GM18870 (cell line): Measurements from ENCODE around the gene CHST15.
"Not testable (repeated sequence)": the region's sequence is repeated elsewhere in the genome, so short reads cannot be mapped to it uniquely, and the experiment has no call there.

Experiments used
- ATAC-seq: cut with Tn5 transposase; IDR thresholded peaks from one replicate; pipeline ENCODE4 v1.9.1; 2021; ENCODE audit warnings: moderate library complexity; ENCODE audit not compliant: unreplicated experiment

The CHST15 gene

GRCh38 chr10:124047427-124048152, 45.8 kb downstream of the CHST15 start:
- ATAC-seq: no peak

- no peak for ATAC-seq
Observed at GRCh38 chr10:124045801-124046355, 47.5 kb downstream of the CHST15 start.

GRCh38 chr10:124045276-124045675, 48.1 kb downstream of the CHST15 start:
- ATAC-seq: no peak

DNA sequence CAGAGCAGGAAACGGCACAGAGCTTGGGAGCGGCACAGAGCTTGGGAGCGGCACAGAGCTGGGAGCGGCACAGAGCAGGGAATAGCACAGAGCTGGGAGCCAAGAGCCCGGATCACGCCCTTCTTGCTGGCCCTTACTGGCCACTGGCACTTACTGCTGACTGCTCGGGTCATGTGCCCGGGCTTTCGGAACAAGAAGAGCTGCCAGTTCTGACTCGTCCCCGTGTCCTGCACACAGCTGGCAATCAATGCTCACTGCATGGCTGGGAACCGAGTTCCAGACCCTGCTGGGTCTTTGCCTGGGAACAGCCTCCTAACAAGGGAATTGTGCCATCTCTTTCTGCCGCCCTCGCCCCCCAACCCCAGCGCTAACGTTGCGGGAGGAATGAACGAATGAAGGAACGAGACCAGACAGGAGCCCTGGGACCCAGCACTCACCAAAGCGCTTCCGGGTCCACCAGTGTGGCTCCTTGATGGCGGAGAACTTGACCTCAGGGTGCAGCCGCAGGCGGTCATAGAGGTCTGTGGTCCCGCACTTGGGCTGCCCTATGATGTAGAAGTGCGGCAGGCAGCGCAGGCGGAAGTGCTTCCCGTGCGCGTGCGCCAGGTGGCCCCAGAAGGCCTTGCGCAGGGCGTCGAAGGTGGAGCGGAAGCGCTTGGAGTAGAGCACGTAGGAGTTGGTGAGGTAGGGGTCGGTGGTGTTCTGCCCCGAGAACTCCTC, 49.1 kb downstream of the CHST15 start:
- no peak for ATAC-seq

DNA sequence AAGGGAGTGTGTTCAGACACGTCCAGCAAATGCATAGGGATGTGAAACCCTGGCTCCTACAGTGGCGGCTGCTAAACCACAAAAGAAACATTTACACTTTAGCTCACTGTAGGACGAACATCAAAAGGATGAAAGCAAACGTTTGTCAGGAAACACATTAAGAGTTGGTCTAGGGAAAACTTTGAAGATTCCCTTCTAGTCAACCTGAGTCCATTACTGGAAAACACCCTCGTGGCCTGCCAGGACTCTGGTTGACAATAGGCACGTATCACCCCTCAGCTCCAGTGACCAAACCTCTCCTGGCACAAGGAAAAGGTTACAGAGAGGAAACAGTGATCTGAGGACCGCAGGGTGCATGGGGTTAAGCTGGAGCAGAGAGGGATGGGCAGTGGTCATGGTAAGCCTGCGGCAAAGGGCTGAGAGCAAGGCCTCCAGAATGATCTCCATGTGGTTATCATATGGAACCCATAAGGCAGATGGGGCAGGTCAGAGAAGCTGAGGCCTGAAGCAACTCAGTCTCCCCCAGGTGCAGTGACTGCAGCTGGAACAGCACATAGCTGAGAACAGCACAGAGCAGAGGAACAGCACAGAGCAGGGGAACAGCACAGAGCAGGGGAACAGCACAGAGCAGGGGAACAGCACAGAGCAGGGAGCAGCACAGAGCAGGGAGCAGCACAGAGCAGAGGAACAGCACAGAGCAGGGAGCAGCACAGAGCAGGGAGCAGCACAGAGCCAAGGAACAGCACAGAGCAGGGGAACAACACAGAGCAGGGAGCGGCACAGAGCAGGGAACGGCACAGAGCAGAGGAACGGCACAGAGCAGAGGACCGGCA, 49.9 kb downstream of the CHST15 start:
- ATAC-seq: peak; percentile 74

DNA sequence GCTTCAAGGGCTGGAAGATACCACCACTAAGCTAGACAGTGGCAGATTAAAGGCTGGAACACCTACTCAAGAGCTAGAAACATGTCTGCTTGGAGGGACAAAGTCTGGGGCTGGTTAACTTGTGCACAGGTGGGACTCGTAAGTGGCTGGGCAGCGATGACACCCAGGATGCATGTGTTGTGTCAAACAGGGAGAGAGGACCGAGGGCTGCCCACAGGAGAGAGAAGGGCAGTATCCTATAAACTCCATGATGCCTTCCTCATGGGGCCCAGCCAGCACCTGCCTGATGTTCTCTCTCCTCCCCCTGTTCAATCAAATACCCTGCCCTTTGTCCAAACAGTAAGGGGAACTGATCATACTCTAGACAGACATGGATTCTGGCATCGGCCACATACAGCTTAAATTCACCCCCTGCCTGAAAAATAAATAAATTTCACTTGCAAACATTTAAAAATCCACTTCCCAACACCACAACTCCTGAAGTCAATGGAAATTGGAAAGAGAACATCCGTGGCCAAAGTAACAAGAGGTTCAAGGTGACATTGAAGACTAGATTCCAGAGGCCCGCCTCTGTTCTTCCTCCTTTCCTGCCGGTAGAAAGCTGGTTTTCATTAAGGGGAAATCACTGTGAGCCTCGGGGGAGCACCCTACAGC, 50.6 kb downstream of the CHST15 start:
- no peak for ATAC-seq

DNA sequence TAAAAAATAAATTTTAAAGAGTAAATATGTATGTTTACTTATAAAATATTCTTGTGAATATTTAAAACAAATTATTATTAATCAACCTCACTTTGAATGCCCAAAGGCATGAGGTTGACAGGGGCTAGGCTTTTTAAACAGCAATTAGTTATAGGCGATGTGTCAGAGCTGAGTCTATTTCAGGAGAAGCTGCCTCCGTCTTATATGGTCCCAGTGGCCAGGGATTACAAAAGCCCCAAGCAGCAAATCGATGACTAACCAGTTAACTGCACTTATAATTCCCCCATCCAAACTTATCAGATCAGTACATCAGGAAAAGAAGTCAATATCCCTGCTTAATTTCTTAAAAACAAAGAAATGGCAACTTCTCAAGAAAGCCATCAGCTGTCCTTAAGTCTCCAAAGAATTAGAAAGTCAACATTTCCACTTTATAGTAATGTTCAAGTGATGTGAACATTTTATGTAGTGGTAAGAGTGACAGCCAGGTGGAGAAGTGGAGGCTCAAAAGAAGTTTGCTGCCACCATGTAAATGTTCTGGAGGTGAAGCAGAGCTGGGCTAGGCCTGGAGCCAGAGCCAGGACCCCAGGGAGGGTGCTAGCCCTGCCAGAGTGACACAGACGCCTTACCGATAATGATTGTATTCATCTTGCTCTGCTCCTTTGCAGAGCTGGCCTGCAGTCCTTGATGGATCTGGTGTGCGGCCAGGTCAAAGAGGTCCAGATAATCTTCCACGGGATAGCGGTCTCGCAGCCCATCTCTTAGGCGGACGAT, 51.5 kb downstream of the CHST15 start:
- ATAC-seq: no peak

DNA sequence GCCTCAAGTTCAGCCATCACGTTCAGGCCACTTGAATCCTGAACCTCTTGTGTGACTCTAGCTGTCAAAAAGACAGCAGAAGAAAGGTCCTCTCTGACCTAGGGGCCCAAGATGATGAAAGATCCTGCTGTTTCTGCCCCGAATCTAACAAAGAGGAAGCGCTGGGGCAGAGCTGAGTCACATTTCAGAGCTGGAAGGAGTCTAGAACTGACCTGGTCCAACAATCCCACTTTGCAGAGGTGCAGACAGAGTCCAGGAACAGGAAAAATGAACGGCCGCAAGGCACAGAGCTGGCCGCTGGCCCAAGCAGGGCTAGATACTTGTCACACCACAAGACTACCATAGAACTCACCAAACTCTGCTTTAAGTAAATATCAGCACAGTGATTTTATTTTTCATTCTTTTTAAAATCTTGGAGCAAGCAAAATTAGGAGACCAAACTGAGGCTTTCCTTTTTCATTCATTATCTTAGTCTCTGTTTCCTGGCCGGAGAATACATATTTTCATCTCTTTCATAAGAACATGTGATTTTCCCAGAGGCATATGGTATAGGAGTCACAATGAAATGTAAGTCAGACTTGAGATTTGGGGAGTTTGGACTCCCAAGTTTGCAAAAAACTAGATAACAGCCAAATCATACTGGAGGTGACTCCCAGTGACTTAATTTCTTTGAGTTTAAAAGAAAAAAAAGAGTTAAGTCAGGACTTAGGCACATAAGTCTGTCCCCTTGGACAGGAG, 52.8 kb downstream of the CHST15 start:
- ATAC-seq: no peak

GRCh38 chr10:124039483-124040013, 53.9 kb downstream of the CHST15 start:
- no peak for ATAC-seq

DNA sequence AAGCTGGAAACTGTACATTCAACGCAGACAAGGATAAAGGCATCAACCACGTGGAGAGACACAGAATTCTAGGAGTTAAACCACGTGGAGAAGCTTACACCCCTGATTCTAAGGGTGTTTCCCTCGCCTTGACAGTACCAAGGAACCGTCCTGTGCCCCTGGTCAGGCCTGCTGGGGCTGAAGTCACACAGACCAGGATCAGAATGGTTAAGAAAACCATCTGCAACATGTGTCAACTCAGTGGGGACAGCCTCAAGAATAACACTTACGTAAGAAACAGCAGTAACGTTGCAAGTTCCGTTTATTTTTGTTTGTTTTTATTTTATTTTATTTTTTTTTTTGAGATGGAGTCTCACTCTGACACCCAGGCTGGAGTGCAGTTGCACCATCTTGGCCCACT, 55.6 kb downstream of the CHST15 start:
- no peak for ATAC-seq

DNA sequence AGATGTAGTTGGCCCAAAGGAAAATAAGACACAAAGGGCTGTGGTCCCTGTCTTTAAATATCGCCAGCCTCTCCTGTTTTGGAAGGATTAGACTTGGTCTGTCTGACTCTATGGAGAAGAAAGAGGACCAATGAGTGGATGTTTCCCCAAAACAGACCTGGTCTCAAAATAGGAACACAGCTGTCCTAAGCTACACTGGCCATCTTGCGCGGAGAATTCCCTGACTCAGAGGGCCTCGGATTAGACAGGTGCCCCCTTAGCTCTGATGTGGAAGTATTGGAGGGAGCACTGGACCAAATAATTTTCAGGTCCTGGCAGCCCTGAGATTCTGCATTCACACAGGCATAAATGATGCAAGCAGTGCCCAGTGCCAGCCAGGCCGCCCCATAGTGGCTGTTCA, 56.1 kb downstream of the CHST15 start:
- ATAC-seq: no peak

- ATAC-seq: no peak
Observed at GRCh38 chr10:124036746-124037145, 56.7 kb downstream of the CHST15 start.

GRCh38 chr10:124035928-124036558, 57.4 kb downstream of the CHST15 start:
- peak; percentile 92 for ATAC-seq

- ATAC-seq: no peak
Observed at GRCh38 chr10:124035306-124035927, 58.0 kb downstream of the CHST15 start.

- ATAC-seq: not testable (repeated sequence)
Observed at GRCh38 chr10:124034576-124035305, 58.7 kb downstream of the CHST15 start.

- ATAC-seq: no peak
Observed at GRCh38 chr10:124033887-124034218, 59.5 kb downstream of the CHST15 start.

DNA sequence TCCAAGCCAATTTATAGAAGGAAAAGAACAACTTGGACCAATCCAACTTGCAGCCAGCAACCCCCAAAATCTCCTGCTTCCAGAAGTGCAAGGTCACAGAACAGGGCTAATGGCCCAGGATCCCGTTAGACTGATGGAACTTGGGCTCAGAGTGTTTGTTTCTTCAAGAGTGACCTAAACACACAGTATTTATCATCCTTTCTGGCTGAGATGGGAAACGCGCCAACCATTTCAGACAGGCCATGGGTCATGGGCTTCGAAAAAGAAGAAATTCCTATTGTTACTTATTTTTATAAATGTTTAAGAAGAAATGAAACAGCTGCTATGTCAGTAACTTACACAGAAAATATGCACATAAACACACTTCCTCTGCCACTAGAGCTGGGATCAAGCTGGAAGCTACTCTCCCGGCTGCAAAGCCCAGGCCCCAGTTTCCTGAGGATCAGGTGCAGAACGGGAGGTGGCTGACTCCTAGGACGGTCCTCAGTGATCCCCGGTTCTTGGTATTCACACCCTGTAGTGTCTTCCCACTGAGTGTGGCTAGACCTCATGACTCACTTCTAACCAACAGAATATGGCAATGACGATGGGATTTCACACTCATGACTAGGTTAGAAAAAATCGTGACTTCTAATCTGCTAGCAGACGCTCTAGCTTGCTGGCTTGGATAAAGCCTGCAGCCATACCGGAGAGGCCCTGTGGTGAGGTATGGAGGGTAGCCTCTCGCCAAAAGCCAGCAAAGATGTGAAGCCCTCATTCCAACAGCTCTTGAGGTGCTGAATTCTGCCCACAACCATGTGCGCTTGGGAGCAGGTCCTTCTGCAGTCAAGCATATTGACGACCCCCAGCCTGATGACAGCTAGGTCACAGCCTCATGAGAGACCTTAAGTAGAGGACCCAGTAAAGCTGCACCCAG, 60.2 kb downstream of the CHST15 start:
- no peak for ATAC-seq
